Activated naive CD4-positive, alpha-beta T cell treated with anti-CD3 and anti-CD28 coated beads, Interleukin-2, amount 10 ng/mL, durations not matched to agents 7 days and 5 days (primary cell): ENCODE results near the gene MACC1.
"Not testable (repeated sequence)": the region's sequence is repeated elsewhere in the genome, so short reads cannot be mapped to it uniquely, and the experiment has no call there.

Source experiments
- CTCF ChIA-PET: fragments of 350-600 bp; sonication (Branson Sonifier 250); formaldehyde crosslinking; loops from one replicate; lab custom pipeline; 2021; ENCODE audit warnings: antibody characterized with exemption; lab: Charles Lee
- DNase-seq: peaks from one replicate; pipeline ENCODE4 v3.0.0-alpha.2; 2020
- H3K27ac Mint-ChIP-seq: one replicate; pipeline ENCODE4 v1.8.0; 2021; ENCODE audit warnings: mild to moderate bottlenecking, moderate library complexity, mixed read lengths
- H3K27me3 Mint-ChIP-seq: one replicate; pipeline ENCODE4 v1.8.0; 2021; ENCODE audit warnings: mild to moderate bottlenecking, mixed read lengths
- H3K36me3 Mint-ChIP-seq: one replicate; pipeline ENCODE4 v1.8.0; 2021; ENCODE audit warnings: mixed read lengths
- H3K4me1 Mint-ChIP-seq: one replicate; pipeline ENCODE4 v1.8.0; 2021; ENCODE audit warnings: mixed read lengths
- H3K4me3 Mint-ChIP-seq: one replicate; pipeline ENCODE4 v1.8.0; 2021; ENCODE audit warnings: mild to moderate bottlenecking, moderate library complexity, mixed read lengths
- H3K9me3 Mint-ChIP-seq: one replicate; pipeline ENCODE4 v1.8.0; 2021; ENCODE audit warnings: mixed read lengths

The MACC1 gene

DNA sequence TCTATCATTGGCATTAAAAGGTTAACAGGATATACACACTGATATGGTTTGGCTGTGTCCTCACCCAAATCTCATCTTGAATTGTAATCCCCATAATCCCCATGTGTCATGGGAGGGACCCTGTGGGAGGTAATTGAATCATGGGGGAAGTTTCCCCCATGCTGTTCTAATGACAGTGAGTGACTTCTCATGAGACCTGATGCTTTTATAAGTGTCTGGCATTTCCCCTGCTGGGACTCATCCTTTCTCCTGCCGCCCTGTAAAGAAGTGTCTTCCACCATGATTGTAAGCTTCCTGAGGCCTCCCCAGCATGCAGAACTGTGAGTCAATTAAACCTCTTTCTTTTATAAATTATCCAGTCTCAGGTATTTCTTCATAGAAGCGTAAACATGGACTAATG, 9.4 kb downstream of the MACC1 start:
- H3K4me1 Mint-ChIP-seq, CTCF ChIA-PET, H3K9me3 Mint-ChIP-seq, H3K27me3 Mint-ChIP-seq, H3K4me3 Mint-ChIP-seq, H3K27ac Mint-ChIP-seq, DNase-seq, H3K36me3 Mint-ChIP-seq: not testable (repeated sequence)

DNA sequence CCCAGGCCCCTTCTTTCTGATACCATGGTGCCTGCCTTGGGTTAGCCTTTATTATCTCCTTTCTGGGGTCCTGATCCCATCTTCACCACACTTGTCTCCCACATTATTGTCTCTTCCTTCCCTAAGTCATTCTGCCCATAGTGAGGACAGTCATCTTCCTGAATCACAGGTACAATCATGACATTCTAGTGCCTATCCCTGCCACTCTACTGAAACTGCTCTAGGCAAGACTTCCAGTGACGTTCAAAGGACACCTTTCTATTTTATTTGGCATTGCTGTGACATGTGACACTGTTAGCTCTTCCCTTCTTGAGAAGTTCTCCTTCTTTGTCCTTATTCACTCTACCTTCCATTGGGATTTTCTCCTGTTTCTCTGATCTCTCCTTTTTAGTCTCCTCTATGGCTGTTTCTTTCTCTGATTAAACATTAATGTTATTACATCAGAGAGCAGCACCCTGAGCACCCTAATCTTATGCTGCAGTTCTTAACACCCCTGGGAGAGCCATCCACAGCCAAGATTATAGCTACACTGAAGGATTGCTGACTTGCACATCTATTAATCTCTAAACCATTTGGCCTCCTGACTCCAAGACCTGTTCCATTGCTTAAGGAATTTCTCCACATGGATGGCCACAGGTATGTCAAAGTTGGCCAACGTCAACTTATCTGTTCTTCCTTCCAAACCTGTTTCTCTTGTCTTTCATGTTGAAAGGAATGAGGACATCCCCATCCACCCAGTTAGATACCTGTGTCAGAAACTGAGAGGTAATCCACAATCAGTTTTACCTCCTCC, 10.9 kb downstream of the MACC1 start:
- H3K27me3 Mint-ChIP-seq: no peaks in the 10 kb centered on the region
- H3K36me3 Mint-ChIP-seq: no peaks in the 10 kb centered on the region
- CTCF ChIA-PET: no interaction called here
- H3K4me1 Mint-ChIP-seq: no peaks in the 10 kb centered on the region
- peaks cover 3% of the 10 kb centered on the region for H3K9me3 Mint-ChIP-seq
- no peak for DNase-seq
- no peak overlapping the region for H3K4me3 Mint-ChIP-seq
- H3K27ac Mint-ChIP-seq: no peak overlapping the region

DNA sequence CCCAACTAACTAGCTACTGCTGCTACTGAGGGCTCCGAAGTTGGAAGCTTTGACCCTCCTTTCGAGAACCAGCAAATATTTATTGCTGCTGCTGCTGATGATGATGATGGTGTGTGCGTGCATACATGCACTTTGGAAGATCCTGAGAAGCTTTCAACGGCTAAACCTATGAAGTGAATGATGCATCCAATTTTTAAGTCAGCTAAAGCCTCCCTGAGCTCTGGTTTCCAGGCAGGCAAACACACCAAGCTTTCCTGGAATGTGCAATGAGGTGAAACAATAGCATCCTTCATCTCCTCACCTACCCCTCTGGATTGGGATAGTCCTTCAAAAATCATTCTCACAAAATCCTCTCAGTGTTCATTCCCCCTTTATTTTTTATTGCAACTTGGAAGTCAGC, 13.9 kb downstream of the MACC1 start:
- Mint-ChIP-seq H3K36me3 (no peaks in the 10 kb centered on the region), H3K27ac (no peak overlapping the region), H3K4me1 (no peaks in the 10 kb centered on the region), H3K27me3 (no peaks in the 10 kb centered on the region), H3K9me3 (peaks cover 1% of the 10 kb centered on the region), H3K4me3 (no peak overlapping the region)
- no peak for DNase-seq
- CTCF ChIA-PET: no interaction called here

DNA sequence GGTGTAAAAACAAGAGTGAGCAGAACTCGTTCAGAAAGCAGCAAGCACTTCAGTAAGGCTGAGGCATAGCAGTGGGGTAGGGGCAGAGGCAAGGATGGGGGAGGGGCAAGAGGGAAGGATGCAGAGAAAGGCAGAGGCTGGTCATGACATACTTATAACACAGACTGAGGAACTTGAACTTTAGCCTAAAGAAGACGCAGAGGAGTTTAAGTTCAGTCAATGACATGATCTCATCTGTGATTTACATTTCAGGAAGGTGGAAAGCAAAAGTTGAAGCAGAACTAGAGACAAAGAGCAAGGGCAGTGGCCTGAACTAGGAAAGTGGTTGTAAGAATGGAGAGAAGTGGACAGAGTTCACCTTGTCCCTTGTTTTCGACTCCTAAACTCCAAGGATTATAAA, 15.8 kb downstream of the MACC1 start:
- Mint-ChIP-seq H3K36me3 (no peaks in the 10 kb centered on the region), H3K27ac (no peak overlapping the region), H3K4me1 (no peaks in the 10 kb centered on the region), H3K4me3 (no peak overlapping the region), H3K9me3 (no peaks in the 10 kb centered on the region), H3K27me3 (no peaks in the 10 kb centered on the region)
- DNase-seq: no peak
- CTCF ChIA-PET: no interaction called here

DNA sequence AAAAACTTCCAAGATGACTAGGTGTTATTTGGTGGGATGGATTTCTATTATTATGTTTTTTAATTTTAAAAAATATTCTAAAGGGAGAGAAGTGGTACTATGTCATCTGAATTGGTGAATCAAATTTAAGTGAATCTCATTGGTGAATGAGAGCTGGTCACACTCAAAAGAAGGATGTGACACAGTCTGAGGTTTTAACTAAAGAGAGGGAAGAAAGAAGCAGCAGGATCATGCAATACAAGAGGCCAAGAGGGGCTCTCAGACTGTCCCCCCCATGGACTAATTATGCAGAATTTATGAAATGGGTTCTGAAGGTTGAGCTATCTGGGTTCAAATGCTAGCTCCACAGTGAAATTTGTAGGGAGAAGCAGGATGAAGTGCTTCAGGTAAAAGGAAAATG, 16.2 kb downstream of the MACC1 start:
- Mint-ChIP-seq H3K4me3 (no peak overlapping the region), H3K27ac (no peak overlapping the region), H3K36me3 (no peaks in the 10 kb centered on the region), H3K4me1 (no peaks in the 10 kb centered on the region), H3K9me3 (no peaks in the 10 kb centered on the region), H3K27me3 (no peaks in the 10 kb centered on the region)
- DNase-seq: no peak
- CTCF ChIA-PET: no interaction called here

DNA sequence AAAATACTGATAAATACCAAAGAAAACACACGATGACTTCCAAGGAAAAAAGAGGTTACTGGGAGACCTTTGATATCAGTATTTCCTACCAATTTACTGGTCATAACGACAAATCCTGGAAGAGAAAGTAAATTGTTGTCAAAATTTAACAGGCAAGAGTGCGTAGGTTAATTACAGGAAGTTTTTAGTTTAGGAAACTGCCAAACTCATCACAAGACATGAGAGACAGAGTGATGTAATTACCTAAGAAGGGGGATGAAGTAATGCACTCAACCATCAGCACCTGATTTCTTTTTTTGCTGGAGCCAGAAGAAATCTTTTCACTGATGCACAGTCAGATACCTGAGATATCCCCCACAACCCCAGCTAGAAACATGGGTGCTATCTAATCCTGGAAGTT, 16.8 kb downstream of the MACC1 start:
- Mint-ChIP-seq H3K4me1 (no peaks in the 10 kb centered on the region), H3K4me3 (no peak overlapping the region), H3K9me3 (no peaks in the 10 kb centered on the region), H3K27me3 (no peaks in the 10 kb centered on the region), H3K36me3 (no peaks in the 10 kb centered on the region), H3K27ac (no peak overlapping the region)
- no peak for DNase-seq
- CTCF ChIA-PET: no interaction called here

DNA sequence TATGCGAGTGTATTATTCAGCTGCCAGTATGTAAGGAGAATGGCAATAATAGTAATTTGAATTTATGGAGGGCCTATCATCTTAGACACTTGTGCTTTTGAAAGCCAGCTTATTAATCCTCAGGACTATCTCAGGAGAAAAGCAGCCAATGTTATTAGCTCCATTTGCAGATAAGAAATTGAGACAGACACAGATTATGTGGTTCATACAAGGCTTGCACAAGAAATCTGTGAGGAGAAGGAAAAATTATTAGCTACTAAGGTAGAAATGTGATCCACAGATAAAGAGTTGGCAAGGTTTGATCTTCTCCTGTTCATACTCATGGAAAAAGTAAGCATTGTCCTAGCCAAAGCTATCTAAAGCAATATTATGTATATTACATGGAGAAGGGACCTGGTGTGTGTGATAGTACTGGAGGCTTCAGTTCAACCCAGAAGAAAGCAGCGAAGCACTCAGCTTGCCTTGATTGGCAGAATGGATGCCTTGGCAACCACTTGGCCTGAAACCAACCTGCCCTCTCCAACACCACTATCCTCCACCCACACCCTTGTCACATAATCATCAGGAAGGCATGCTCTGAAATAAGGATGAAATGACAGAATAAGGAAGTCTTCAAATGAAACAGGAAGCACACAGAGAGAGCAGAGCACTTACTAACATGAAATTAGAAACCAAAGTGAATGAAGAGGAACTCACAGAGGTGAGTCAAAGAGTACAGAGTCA, 18.0 kb downstream of the MACC1 start:
- H3K4me3 Mint-ChIP-seq: no peak overlapping the region
- no peak for DNase-seq
- H3K27me3 Mint-ChIP-seq: no peaks in the 10 kb centered on the region
- H3K27ac Mint-ChIP-seq: no peak overlapping the region
- H3K4me1 Mint-ChIP-seq: no peaks in the 10 kb centered on the region
- CTCF ChIA-PET: no interaction called here
- no peaks in the 10 kb centered on the region for H3K36me3 Mint-ChIP-seq
- H3K9me3 Mint-ChIP-seq: no peaks in the 10 kb centered on the region

DNA sequence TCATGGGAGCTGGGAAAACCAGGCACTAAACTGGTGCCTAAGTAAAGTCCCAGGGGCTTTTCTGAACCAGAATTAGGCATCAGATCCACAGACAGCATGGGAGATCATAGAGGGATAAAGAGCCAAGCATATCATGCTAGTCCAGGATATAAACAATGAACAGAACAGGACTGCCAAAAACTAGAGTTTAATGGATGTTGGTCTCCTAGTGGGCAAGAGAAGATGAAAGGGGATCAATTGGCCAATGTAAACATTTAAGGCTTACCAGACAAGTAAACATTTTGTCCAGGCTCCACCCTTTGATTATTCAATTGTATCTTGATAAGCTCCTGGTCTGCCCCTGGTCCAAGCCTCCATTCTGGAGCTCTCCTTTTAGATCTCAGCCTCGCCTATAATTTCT, 18.9 kb downstream of the MACC1 start:
- H3K4me3 Mint-ChIP-seq: no peak overlapping the region
- no peak overlapping the region for H3K27ac Mint-ChIP-seq
- H3K4me1 Mint-ChIP-seq: no peaks in the 10 kb centered on the region
- CTCF ChIA-PET: no interaction called here
- DNase-seq: no peak
- no peaks in the 10 kb centered on the region for H3K36me3 Mint-ChIP-seq
- H3K9me3 Mint-ChIP-seq: no peaks in the 10 kb centered on the region
- H3K27me3 Mint-ChIP-seq: no peaks in the 10 kb centered on the region

DNA sequence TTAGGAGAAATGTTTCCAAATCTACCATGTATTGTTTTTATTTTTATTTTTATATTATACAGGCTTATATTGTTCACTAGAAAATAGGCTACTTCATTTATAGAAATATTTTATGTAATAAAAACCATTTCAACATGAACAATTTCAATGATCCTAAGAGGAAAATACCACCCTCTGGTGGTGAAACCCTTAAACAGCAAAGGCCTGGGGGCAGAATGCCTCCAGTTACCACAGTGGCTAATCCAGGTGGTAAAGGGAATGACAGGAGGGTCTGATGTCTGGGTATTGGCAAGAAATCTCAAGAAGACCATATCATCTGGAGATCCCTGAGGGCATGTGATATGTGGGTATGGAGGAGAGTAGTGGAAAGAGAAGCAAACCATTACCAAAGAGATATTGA, 19.3 kb downstream of the MACC1 start:
- H3K27ac Mint-ChIP-seq: no peak overlapping the region
- no peak for DNase-seq
- no peaks in the 10 kb centered on the region for H3K4me1 Mint-ChIP-seq
- CTCF ChIA-PET: no interaction called here
- no peak overlapping the region for H3K4me3 Mint-ChIP-seq
- H3K36me3 Mint-ChIP-seq: no peaks in the 10 kb centered on the region
- H3K9me3 Mint-ChIP-seq: no peaks in the 10 kb centered on the region
- no peaks in the 10 kb centered on the region for H3K27me3 Mint-ChIP-seq

DNA sequence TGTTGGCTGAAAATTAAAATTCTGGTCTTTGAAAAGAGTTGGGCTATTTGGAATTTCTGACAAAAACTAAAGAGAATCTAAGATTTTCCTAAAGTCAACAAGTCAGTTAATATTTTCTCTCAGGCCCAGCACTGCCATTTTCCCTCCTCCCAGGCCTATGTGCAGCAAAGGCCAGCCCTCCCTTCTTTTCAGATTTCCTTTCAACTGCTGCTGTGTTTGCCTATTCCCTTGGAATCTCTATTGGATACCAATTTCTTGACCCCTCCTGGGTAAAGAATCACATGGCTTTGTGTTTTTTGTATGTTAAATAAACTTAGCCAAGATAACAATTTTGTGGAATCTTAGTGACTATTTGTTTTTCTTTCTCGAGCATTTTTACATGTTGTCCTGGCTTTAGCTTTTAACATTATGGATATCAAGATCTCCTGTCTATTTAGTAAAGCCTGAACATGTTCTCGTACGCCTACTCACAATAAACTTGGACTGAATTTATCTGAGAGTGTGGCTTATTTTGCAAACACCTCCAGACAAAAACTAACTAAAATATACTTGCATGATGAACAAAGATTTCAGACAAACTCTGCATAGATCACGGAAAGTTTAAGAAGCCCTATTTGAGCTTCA, 19.9 kb downstream of the MACC1 start:
- CTCF ChIA-PET: interaction anchor here (0.6 kb wide), 1 partner anchor 246 kb away, joined by 3 read pairs; no protein-coding TSS in a partner anchor
- Mint-ChIP-seq H3K4me1 (no peaks in the 10 kb centered on the region), H3K27ac (no peak overlapping the region), H3K27me3 (no peaks in the 10 kb centered on the region), H3K4me3 (no peak overlapping the region), H3K9me3 (no peaks in the 10 kb centered on the region), H3K36me3 (no peaks in the 10 kb centered on the region)
- DNase-seq: no peak

DNA sequence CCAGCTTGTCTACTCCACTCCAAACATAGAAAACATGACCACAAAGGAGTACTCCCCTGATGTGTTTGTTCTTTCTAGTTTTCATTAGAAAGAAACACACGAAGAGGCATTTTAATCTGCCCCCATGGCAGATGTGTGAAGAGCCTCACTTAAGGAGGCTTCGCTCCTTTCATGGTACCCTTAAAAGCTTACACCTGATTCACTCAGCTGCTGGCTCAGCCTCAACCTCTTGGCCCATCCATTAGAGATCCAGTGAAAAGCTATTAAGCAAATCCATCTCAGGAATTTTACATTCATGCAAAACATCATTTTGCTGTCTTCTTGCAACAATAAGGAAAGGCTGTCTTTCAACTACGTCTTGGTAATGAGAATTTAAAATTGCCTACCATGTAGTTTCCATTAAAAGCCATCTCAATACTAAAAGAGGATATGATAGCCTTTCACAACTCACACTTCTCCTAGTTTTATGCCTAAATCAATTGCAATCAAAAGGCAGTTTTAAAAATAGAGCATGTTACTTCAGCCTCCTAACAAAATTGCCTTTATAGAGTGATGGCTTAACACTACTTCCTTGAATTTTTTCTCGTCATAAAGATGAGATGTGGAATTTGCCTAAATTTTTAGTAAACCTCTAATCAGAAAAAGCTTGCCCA, 22.7 kb downstream of the MACC1 start:
- no peak overlapping the region for H3K4me3 Mint-ChIP-seq
- DNase-seq: no peak

DNA sequence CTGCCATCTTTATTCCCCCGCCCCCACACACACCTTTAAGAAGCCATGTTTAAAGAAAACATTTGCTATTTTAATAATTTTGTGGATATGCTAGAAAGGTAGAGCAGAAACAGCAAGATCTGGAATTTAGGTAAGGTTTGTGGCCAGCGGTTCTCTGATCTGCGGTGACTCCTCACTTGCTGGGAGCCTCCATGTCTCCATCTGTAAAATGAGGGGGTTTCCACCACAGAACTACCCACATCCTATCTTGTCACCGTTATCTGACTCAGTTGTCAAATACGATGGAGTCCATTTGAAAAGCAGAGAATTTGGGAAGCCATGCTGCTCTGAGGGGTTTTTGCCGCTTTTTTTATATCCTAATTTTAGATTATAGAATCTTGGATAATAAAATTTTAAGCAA, 23.3 kb downstream of the MACC1 start:
- H3K27me3 Mint-ChIP-seq: no peaks in the 10 kb centered on the region
- H3K4me1 Mint-ChIP-seq: no peaks in the 10 kb centered on the region
- DNase-seq: no peak
- CTCF ChIA-PET: interaction anchor here (1.2 kb wide), 1 partner anchor 446 kb away, joined by 3 read pairs; no protein-coding TSS in a partner anchor
- H3K36me3 Mint-ChIP-seq: no peaks in the 10 kb centered on the region
- no peaks in the 10 kb centered on the region for H3K9me3 Mint-ChIP-seq
- H3K4me3 Mint-ChIP-seq: no peak overlapping the region
- H3K27ac Mint-ChIP-seq: no peak overlapping the region

More for the DNA sequence above, 22.7 kb downstream of the MACC1 start:
- Mint-ChIP-seq H3K4me1 (no peaks in the 10 kb centered on the region), H3K9me3 (no peaks in the 10 kb centered on the region), H3K27ac (no peak overlapping the region), H3K27me3 (no peaks in the 10 kb centered on the region), H3K36me3 (no peaks in the 10 kb centered on the region)
- CTCF ChIA-PET: interaction anchor here (1.2 kb wide), 1 partner anchor 446 kb away, joined by 3 read pairs; no protein-coding TSS in a partner anchor

DNA sequence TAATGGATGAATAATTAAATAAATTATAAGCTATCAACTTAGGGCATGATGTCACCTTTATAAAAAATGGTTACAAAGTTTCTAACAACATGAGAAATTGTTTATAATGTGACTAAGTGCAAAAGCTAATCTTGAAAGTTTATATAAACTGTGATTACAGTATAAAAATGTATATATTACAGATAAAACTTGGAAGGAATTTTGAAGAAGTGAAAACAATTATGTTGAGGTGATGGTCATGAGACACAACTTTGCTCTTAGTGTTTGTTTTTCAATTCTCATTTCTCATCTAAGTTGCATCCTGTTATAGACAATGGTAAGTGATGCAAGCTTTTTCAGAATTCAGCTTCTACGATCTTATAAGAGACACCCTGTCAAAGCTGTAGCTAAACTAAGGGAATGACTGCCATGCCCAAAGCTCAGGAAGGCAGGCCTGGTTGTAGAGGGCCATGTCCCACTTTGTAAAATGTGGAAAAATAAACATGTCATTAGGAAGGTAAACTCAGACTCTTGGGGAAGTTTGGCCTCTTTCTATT, 23.9 kb downstream of the MACC1 start:
- no peak overlapping the region for H3K27ac Mint-ChIP-seq
- H3K4me1 Mint-ChIP-seq: no peaks in the 10 kb centered on the region
- H3K36me3 Mint-ChIP-seq: no peaks in the 10 kb centered on the region
- no peaks in the 10 kb centered on the region for H3K9me3 Mint-ChIP-seq
- CTCF ChIA-PET: interaction anchor here (1.2 kb wide), 1 partner anchor 445 kb away, joined by 3 read pairs; no protein-coding TSS in a partner anchor
- H3K4me3 Mint-ChIP-seq: no peak overlapping the region
- no peaks in the 10 kb centered on the region for H3K27me3 Mint-ChIP-seq
- no peak for DNase-seq

DNA sequence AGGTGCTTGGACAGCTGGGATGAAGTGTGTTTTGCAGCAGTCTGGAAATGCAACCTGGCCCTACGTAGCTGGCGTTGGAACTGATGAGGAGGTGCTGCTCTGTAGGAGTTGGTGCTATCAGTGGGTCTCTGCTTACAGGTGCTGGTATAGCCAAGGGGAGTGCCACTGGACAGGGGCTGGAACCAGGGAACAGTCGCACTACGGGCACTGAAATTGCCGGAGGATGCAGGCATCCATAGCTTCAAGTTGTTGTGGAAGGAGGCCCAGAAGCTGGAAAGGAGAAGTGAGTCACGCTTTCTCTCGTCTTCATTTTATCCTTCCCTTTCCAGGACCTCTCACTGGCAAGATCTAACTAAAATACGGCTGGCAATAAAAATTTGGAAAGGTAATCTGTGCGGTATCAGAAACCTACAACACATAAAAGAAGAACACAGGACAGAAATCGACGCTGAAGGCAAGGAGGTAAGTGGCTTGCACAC, 25.8 kb downstream of the MACC1 start:
- H3K36me3 Mint-ChIP-seq: no peaks in the 10 kb centered on the region
- CTCF ChIA-PET: no interaction called here
- H3K4me3 Mint-ChIP-seq: no peak overlapping the region
- H3K27ac Mint-ChIP-seq: no peak overlapping the region
- H3K9me3 Mint-ChIP-seq: no peaks in the 10 kb centered on the region
- H3K27me3 Mint-ChIP-seq: no peaks in the 10 kb centered on the region
- no peak for DNase-seq
- no peaks in the 10 kb centered on the region for H3K4me1 Mint-ChIP-seq
